Peyer's patch (tissue), 4 donors: Measurements from ENCODE around the gene PLXNA4. TPM values are rescaled to one million over a fixed set of nuclear protein-coding genes. Genes with fewer than 3 reads are reported as not detected.

Experiments
- DNase-seq, 3 donors: peaks; one replicate each; pipeline ENCODE4 v3.0.0-alpha.2; 2017 to 2019
- H3K27ac ChIP-seq, 4 donors: fragments of 200-600 bp; sonication (generic); one replicate each; pipeline ENCODE4 v1.5.1; 2016 to 2019
- H3K27me3 ChIP-seq, 2 donors: fragments of 200-600 bp; sonication (generic); one replicate each; pipeline ENCODE4 v1.5.1; 2019
- H3K36me3 ChIP-seq, 3 donors: fragments of 200-600 bp; sonication (generic); one replicate each; pipeline ENCODE4 v1.5.1; 2016 to 2019
- H3K4me1 ChIP-seq, 4 donors: fragments of 200-600 bp; sonication (generic); one replicate each; pipeline ENCODE4 v1.5.1; 2016 to 2019
- H3K4me3 ChIP-seq, 4 donors: fragments of 200-600 bp; sonication (generic); 1 replicate in 3 of 4; 2 replicates in 1 of 4; pipeline ENCODE4 v1.5.1; 2016 to 2019; ENCODE audit warnings: mild to moderate bottlenecking in 1 of 4
- H3K9me3 ChIP-seq, 4 donors: fragments of 200-600 bp; sonication (generic); one replicate each; pipeline ENCODE4 v1.5.1; 2016 to 2019; ENCODE audit warnings: mild to moderate bottlenecking in 1 of 4
- POLR2A ChIP-seq, 2 donors: fragments of 450-650 bp; IDR thresholded peaks; one replicate each; pipeline ENCODE4 v1.5.1; 2017; ENCODE audit warnings: antibody characterized with exemption in 2 of 2, mild to moderate bottlenecking in 2 of 2, moderate library complexity in 2 of 2
- total RNA-seq, 4 donors: library from RNA; depleted of rRNA; stranded (reverse); fragments of >200 nt; gene quantifications; one replicate each; pipeline ENCODE4 v1.1.0, GENCODE V29; 2016
- TF ChIP-seq, protein P1 (sequence below), 6 experiments: fragments of 450-650 bp in 4 of 6; fragments of 200-600 bp in 2 of 6; sonication (generic) in 1 of 6; IDR thresholded peaks; one replicate each; pipeline ENCODE4 v1.5.1; 2017 to 2019; ENCODE audit warnings: antibody characterized with exemption in 6 of 6, mild to moderate bottlenecking in 3 of 6, moderate library complexity in 1 of 6

Gene PLXNA4
- total RNA-seq, 4 donors from 2014 or later: 1.4 to 3.8 (median 3.0) TPM

DNA sequence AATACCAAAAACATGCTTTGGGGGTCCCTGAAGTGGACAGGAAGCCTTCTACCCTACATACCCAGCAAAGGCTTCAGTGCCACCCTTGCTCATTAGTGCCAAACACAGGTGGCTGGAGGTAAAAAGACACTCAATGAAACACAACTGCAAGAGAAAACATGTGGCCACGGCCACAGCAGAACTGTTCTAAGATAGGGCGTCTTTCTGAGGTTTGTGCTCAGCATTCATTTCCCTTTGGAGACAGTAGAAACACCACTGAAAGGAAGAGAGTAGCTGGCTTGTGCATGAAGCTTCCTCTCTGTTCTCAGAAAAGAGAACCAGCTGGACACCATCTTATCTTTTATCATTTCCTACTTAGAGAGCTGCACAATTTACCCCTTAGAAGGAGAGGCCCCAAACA, 143.0 kb downstream of the PLXNA4 start:
- Histone ChIP-seq H3K27me3 (no peaks in the 10 kb centered on the region), H3K36me3 (no peaks in the 10 kb centered on the region), H3K9me3 (no peaks in the 10 kb centered on the region), H3K4me3 (no peak overlapping the region), H3K27ac (no peak overlapping the region), H3K4me1 (peaks cover 0 to 25% (median 3%) of the 10 kb centered on the region in 4 donors)
- TF ChIP-seq POLR2A (IDR thresholded peaks at IDR 0.05): no peak
- TF ChIP-seq, protein P1, sequence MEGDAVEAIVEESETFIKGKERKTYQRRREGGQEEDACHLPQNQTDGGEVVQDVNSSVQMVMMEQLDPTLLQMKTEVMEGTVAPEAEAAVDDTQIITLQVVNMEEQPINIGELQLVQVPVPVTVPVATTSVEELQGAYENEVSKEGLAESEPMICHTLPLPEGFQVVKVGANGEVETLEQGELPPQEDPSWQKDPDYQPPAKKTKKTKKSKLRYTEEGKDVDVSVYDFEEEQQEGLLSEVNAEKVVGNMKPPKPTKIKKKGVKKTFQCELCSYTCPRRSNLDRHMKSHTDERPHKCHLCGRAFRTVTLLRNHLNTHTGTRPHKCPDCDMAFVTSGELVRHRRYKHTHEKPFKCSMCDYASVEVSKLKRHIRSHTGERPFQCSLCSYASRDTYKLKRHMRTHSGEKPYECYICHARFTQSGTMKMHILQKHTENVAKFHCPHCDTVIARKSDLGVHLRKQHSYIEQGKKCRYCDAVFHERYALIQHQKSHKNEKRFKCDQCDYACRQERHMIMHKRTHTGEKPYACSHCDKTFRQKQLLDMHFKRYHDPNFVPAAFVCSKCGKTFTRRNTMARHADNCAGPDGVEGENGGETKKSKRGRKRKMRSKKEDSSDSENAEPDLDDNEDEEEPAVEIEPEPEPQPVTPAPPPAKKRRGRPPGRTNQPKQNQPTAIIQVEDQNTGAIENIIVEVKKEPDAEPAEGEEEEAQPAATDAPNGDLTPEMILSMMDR (IDR thresholded peaks at IDR 0.05): no peak
- no peak for DNase-seq

DNA sequence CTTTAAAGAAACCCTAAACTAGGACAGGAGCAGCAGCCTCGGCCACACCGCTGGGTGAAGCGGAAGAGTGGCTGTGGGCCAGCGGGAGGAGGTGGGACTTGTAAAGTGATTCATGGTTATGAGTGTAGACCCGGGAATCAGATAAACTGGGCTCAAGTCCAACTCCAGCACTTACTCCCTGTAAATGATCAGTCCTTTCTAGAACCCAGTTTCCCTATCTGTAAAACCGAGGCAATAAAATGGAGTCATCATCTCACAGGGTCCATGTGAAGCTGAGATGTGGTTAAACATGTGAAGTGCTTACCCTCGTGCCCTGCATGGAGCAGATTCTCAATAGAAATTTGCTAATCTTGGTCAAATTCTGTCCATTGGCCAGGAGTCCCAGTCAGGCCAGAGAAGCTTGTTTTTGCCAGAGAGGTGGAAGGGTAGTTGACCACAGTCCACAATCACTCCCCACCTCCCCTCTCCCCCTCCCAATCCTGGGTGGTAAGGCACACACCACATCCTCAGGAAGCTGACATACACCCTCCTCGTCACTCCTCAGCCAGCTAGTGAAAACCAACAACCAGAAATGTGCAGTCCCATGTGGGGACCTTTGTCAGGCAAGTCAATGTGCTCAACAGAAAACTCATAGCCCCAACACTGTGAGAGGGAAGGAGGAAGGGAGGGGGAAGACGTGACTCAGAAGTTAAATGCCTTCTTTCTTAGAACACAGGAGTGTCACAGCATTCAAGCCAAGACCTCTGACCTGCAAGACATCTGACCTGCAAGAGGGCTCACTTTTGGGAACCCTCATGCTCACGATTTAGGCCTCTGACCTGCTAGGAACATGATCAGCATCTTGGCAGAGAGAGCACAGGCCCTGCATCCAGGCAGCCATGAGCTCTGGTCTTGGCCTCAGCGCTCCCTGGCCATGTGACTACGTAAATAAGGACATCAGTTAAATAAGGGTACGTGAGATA, 145.1 kb downstream of the PLXNA4 start:
- Histone ChIP-seq H3K4me1 (peaks cover 0 to 25% (median 3%) of the 10 kb centered on the region in 4 donors), H3K36me3 (no peaks in the 10 kb centered on the region), H3K27me3 (no peaks in the 10 kb centered on the region), H3K9me3 (no peaks in the 10 kb centered on the region), H3K4me3 (no peak overlapping the region), H3K27ac (peak overlapping the region in 1 of 4 donors; percentile 46)
- TF ChIP-seq, protein P1 (IDR thresholded peaks at IDR 0.05): no peak
- no peak for TF ChIP-seq POLR2A (IDR thresholded peaks at IDR 0.05)
- peak; percentile 23 to 82 (median 71) for DNase-seq

DNA sequence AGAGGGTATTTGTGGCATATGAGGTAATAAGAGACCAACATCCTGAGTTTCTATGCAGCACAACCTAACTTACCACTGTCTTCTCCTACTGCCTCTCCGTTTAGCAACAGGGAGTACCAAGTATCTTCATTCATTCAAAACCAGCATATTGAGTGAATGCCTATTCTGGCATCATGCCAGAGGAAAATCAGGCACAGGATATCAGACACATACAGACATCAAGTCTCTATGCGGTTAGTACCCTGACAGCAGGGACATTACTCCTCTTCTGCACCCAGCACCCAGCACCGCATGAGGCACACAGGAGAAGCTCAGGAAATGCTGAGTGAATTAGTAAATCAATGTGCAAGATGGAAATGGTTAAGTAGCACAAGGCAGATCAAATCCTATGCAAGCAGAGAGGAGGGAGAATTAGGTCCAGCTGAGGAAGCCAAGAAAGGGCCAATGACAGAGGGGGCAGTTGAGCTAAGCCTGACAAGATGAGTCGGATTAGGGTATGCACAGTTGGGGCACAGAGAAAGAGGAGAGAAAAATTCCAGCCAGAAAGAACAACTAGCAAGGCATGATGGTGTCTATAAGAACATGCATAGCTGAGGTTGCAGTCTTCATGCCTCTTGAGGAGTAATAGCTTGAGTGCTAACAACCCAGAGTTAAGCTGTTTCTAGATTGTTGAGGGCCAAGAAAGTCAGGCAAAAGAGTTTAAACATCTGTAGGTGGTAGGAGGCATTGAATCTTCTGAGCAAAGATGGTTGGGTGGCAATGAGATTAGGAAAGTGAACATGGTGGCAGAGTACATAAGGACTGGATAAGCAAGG, 146.0 kb downstream of the PLXNA4 start:
- H3K4me3 ChIP-seq: no peak overlapping the region
- no peaks in the 10 kb centered on the region for H3K36me3 ChIP-seq
- no peaks in the 10 kb centered on the region for H3K9me3 ChIP-seq
- no peak for DNase-seq
- H3K27me3 ChIP-seq: no peaks in the 10 kb centered on the region
- TF ChIP-seq POLR2A (IDR thresholded peaks at IDR 0.05): no peak
- TF ChIP-seq, protein P1 (IDR thresholded peaks at IDR 0.05): no peak
- peaks cover 0 to 25% (median 3%) of the 10 kb centered on the region in 4 donors for H3K4me1 ChIP-seq
- H3K27ac ChIP-seq: no peak overlapping the region

DNA sequence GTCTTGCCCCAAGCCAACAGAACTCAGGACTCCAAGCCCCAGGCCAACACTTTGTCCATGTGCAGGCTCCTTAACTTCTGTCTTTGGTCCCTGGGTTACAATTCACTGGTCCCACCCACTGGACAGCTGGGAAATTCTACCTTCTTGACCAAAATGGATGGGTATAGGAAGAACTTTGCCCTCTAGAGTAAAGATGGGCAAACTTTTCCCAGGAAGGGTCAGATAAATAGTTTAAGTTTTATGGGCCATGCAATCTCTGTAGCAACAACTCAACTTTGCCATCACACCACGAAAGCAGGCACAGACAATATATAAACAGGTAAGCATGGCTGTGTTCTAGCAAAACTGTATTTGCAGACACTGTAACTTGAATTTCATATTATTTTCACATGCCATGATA, 147.1 kb downstream of the PLXNA4 start:
- no peaks in the 10 kb centered on the region for H3K9me3 ChIP-seq
- H3K4me3 ChIP-seq: no peak overlapping the region
- no peaks in the 10 kb centered on the region for H3K27me3 ChIP-seq
- H3K27ac ChIP-seq: no peak overlapping the region
- H3K36me3 ChIP-seq: no peaks in the 10 kb centered on the region
- DNase-seq: no peak
- peaks cover 0 to 25% (median 3%) of the 10 kb centered on the region in 4 donors for H3K4me1 ChIP-seq
- TF ChIP-seq POLR2A (IDR thresholded peaks at IDR 0.05): no peak

DNA sequence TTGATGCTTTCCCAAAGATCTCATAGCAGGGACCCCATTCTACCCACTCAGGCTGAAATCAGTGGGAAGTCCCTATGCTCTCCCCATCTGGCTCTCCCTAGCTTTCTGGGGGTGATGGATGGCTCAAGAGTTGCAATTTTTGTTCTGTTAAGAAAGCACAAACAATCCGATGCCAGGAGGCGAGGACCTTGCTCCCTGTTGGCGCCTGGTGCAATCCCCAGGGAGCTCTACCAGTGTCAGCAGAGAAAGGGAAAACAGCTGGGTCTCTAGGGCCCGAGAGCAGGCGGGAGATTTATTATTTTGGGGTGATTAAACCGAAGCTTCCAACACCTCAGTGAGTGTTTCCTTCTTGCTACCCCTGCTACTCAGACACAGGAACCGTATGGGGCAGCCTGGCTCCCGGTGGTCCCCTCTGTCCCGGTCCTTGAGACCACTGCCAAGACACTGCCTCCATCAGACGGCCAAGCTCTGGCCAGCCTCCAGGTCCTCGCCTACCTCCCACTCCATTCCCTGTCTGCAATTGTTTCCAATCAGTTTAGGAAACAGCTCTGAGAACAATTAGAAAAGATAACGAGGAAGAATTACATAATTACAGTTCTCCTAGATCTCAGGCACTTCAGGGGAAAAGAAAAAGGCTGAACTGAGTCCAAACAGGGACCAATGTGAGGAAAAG, 147.9 kb downstream of the PLXNA4 start:
- Histone ChIP-seq H3K9me3 (no peaks in the 10 kb centered on the region), H3K4me1 (peaks cover 0 to 25% (median 3%) of the 10 kb centered on the region in 4 donors), H3K4me3 (no peak overlapping the region), H3K27ac (no peak overlapping the region), H3K27me3 (no peaks in the 10 kb centered on the region), H3K36me3 (no peaks in the 10 kb centered on the region)
- no peak for DNase-seq
- no peak for TF ChIP-seq POLR2A (IDR thresholded peaks at IDR 0.05)
- TF ChIP-seq, protein P1 (IDR thresholded peaks at IDR 0.05): no peak
